Superior temporal gyrus (tissue), 1 donor: ENCODE results near the gene NUCKS1.
A peak's percentile ranks its signal among the peaks of the same experiment; 100 is the strongest.

Experiments used
- DNase-seq: peaks from one replicate; pipeline ENCODE4 v3.0.0-alpha.2; 2016; ENCODE audit errors: extremely low spot score

NUCKS1 gene

GRCh38 chr1:205750138-205751035, at the start of gene NUCKS1:
TSS of gene NUCKS1 (minus strand) at chr1:205750182. CDS start at chr1:205749973, 209 bp downstream.
- peak; percentile 99 for DNase-seq

- DNase-seq: no peak
These were observed 48.6 kb upstream of the NUCKS1 start for GRCh38 chr1:205798577-205798976.

GRCh38 chr1:205797168-205797567, 47.2 kb upstream of the NUCKS1 start:
- no peak for DNase-seq

GRCh38 chr1:205794011-205794730, 44.2 kb upstream of the NUCKS1 start:
- DNase-seq: no peak

- DNase-seq: no peak
These were observed 43.1 kb upstream of the NUCKS1 start for GRCh38 chr1:205792961-205793673.

GRCh38 chr1:205792481-205792881, 42.5 kb upstream of the NUCKS1 start:
- DNase-seq: no peak

GRCh38 chr1:205791568-205792180, 41.7 kb upstream of the NUCKS1 start:
- DNase-seq: peak; percentile 90

- no peak for DNase-seq
These were observed 37.4 kb upstream of the NUCKS1 start for GRCh38 chr1:205787287-205787916.

- DNase-seq: no peak
These were observed 36.6 kb upstream of the NUCKS1 start for GRCh38 chr1:205786601-205787000.

GRCh38 chr1:205785446-205785845, 35.5 kb upstream of the NUCKS1 start:
- DNase-seq: no peak

- DNase-seq: no peak
These were observed 33.9 kb upstream of the NUCKS1 start for GRCh38 chr1:205783904-205784303.

- peak; percentile 19 for DNase-seq
These were observed 33.4 kb upstream of the NUCKS1 start for GRCh38 chr1:205783433-205783795.

- no peak for DNase-seq
These were observed 32.8 kb upstream of the NUCKS1 start for GRCh38 chr1:205782627-205783432.

- DNase-seq: no peak
These were observed 30.4 kb upstream of the NUCKS1 start for GRCh38 chr1:205780335-205780734.

GRCh38 chr1:205777994-205778393, 28.0 kb upstream of the NUCKS1 start:
- DNase-seq: no peak

GRCh38 chr1:205775717-205776056, 25.7 kb upstream of the NUCKS1 start:
- no peak for DNase-seq

- DNase-seq: peak; percentile 95
These were observed 25.2 kb upstream of the NUCKS1 start, which contains the start of gene RAB29 for GRCh38 chr1:205775015-205775716. TSS of gene RAB29 (minus strand) at chr1:205775482. CDS start at chr1:205774956, 526 bp downstream.

GRCh38 chr1:205774198-205775014, 24.4 kb upstream of the NUCKS1 start:
- DNase-seq: no peak

- no peak for DNase-seq
These were observed 22.6 kb upstream of the NUCKS1 start for GRCh38 chr1:205772607-205773032.
